Measurements from ENCODE around the gene CXCR5.

The CXCR5 gene

DNA sequence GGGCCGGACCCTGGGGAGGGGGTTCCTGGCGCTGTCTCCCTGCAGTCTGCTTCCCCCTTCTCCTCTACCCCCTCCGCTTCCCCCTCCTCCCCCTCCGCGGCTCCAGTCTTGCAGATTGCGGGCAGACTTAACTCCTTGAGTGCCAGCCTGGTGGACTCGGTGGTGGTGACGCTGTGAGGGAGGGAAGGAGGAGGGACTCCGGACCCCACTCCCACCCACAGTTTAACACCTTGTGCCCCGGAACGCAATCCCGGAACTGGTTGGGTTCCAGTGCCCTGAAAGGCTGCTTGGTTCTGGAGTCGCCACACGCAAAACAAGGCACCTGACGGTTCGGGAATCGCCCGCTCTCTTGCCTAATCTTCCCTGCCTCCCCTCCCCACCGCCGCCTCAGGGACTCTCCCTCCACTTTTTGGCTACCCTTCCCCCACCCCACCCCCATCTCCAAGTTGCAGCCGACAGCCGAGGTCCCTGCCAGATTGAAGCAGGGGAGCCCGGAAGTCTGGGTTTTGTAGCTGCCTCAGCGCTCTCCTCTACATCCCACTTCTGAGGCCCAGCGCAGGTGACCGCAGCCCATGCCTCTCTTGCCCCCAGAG, 45.9 kb downstream of the CXCR5 start:
- DNase-seq, result peak; percentile 71 to 80

DNA sequence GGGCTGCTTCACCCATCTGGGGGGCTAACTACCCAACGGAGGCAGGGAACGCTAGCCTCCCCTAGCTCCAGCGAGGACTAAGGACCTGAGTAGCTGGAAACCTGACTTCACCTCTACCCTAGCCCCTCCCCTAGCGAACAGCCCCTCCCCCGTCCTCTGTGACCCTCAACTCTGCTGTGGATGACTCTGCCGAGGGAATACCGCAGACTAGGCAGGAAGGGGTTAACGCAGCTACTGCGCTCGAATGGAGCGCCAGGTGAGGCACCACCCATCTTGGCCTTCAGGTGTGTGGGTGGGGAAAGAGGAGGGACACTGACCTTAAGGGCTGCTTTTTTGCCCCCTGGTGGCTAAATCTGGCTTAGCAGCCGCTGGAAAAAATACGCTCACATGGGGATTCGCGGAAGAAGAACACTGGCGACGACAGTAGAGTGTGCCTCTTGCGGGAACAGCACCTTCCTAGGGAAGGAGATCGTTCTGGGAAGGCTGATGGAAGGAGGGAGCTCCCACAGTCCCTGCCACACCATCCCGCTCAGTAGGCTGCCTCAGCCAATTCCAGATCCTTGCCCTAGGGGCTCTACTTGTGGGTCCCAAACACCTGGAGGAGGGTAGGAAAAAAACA, 46.5 kb downstream of the CXCR5 start:
- DNase-seq, result peak; percentile 92 to 95

DNA sequence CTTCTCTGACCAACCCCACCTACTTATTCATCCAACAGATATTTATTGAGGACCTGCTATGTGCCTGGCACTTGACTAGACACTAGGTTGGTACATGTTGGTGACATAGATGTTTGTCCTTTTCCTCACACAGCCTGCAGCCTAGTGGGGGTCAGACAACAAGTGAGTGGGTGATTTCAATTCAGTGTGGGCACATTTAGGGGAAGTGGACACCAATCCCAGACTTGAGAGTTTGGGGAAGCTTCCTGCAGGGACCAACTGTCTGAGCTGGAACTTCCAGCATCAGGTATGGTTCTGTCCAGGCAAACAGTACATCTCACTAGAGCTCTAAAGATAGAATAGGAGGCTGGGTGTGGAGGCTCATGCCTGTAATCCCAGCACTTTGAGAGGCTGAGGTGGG, 47.9 kb downstream of the CXCR5 start:
- DNase-seq, result no peak

DNA sequence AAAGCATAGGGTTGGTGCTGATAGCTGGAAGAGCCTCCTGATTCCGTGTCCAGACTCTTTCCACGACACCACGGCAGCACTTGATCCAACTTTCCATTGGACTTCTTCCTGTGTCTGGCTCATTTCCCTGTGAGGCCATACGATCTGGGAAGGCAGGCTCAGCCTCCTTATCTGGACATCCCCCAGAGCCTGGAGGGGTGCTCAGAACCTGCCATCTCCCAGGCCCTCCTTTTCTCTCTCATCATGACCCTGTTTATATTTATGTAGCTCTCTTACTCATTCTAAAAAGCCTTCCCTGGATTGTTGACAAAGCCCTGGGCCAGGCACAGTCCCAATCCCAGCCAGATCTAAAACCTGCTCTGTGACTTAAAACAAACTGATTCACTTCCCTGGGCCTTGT, 49.8 kb downstream of the CXCR5 start:
- DNase-seq, result no peak

DNA sequence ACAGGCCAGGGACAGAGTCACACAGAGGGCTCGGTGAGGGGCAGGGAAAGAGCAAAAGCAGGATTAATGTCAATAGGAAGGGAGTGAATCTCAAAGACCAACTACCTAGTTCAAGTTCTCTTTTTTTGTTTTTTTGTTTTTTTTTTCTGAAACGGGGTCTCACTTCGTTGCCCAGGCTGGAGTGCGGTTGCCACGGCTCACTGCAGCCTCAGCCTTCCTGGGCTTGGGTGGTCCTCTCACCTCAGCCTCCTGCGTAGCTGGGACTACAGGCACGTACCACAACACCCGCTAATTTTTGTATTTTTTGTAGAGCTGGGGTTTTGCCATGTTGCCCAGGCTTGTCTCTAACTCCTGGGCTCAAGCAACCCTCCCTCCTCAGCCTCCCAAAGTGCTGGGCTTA, 51.7 kb downstream of the CXCR5 start:
- DNase-seq, result no peak

DNA sequence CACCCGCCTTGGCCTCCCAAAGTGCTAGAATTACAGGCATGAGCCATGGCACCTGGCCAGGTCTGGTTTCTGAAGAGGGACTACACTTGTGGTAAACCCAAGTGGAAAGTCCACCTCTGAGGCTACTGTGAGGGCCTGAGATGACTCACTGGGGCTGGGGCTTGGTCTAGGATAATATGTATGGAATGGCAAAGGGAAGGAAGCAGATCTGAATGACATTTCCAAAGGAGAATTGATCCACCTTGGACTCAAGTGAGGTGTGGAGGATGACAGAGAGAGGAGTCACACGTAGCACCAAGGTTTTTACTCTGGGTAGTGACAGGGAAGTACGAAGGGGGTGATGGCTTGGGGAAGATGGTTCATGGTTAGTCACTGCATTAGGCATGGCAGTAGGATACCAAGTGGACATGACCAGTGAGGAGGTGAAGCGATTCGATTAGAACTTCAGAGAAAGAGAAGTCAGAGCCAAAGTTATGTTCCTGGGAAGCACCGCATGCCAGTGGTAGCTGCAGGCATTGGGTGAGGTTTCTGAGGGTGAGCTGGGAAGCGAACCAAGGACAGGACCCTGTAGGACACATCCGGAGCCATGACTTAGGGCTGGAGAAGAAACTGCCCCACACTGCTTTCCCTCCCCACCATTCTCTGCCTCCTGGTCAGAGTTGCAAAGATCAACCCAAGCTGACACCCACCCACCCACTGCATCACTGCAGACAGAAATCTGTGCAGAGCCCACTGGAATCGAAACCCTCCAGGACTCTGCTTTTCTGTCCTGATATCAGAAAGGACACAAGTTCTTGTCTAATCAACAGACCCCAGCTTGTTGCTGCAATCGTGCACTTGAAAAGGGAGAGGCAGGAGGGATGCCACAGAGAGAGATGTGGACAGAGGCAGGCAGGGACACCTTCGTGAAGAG, 55.1 kb downstream of the CXCR5 start:
- DNase-seq, result no peak

DNA sequence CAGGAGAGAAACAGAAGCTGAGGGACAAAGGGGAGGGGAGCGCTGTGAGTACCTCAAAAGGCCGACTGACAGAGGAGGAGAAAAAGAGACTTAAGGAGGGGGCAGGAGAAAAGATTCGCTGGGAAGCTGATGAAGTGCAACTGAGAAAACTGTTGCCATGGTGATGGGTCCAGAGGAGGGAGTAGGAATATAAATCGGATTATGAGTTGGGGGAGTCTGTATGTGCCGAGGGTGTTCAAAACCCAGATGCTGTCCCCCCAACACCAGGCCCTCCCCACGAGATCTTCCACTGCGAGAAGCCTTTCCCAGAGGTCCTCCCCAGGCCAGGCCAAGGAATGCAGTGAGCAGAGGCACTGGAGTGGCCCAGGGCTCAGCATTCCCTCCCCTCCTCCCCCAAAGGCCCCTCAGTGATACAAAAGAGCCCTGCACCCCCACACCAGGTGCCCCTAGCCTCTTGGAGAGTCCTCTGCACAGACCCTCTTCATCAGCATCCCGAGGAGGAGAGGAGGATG, 55.8 kb downstream of the CXCR5 start:
- no peak for DNase-seq

DNA sequence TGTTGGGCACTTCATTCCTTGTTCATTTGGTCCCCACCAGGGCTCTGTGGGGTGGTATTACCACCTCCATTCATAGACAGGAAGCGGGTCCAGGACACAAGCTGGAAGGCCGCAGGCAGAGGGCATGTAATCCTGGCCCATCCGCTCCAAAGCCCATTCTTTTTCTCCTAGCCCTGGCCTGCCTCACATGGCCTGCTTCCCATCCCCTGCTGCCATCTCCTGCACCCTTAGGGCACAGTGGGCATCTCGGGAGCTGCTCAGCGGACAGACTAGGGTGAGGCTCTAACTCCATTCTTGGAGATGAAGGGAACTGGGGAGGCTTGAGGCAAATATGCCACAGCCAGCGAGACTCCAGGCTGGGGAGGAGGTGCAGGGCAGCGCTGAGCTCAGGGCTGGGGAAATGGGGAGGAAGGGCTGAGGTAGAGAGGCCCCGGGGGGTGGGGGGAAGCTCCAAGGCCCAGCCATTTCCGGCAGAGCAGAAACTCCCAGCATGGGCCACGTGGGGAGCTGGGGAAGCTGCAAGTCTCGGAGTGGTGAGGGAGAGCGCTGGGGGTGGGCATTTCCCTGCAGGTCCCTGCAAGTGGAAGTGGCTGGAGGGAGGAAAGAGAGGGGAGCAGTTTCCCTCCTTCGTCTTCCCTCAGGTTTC, 56.4 kb downstream of the CXCR5 start:
- no peak for DNase-seq

DNA sequence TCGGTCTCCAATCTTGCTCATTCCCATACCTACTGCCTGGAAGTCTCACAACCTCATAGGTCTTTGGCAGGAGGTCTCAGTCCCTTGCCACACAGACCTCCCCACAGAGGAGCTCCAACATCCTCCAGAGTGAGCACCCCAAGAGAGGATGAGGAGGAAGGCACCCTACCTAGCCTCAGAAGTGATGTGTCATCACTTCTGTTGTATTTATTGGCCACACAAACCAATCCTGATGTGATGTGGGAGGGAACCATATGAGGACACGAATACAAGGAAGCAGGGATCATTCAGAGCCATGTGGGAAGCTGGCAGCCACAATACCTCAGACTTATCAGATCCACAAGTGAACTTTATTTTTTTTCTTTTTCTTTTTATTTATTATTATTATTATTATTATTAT, 63.4 kb downstream of the CXCR5 start:
- no peak for DNase-seq
